Suprapubic skin (tissue), 4 donors: ENCODE results near the gene PRKD2. TPM values are rescaled to one million over a fixed set of nuclear protein-coding genes. Genes with fewer than 3 reads are reported as not detected.

Experiments used
- DNase-seq, 2 donors: peaks; one replicate each; pipeline ENCODE4 v3.0.0-alpha.2; 2019; ENCODE audit warnings: low spot score in 2 of 2
- H3K27ac ChIP-seq: fragments of 200-600 bp; sonication (generic); one replicate; pipeline ENCODE4 v1.5.1; 2019
- H3K27me3 ChIP-seq: fragments of 200-600 bp; sonication (generic); one replicate; pipeline ENCODE4 v1.5.1; 2019
- H3K36me3 ChIP-seq: fragments of 200-600 bp; sonication (generic); one replicate; pipeline ENCODE4 v1.5.1; 2019
- H3K4me1 ChIP-seq: fragments of 200-600 bp; sonication (generic); one replicate; pipeline ENCODE4 v1.5.1; 2019
- H3K4me3 ChIP-seq: fragments of 200-600 bp; sonication (generic); one replicate; pipeline ENCODE4 v1.5.1; 2019; ENCODE audit warnings: mild to moderate bottlenecking
- H3K9me3 ChIP-seq: fragments of 200-600 bp; sonication (generic); one replicate; pipeline ENCODE4 v1.5.1; 2019
- EP300 ChIP-seq: sonication (generic); formaldehyde crosslinking; IDR thresholded peaks from one replicate; pipeline ENCODE4 v1.6.1; 2017; ENCODE audit warnings: antibody characterized with exemption
- POLR2A ChIP-seq, 2 donors: fragments of 450-650 bp; IDR thresholded peaks; one replicate each; pipeline ENCODE4 v1.6.1; 2017; ENCODE audit warnings: antibody characterized with exemption in 2 of 2, mild to moderate bottlenecking in 2 of 2, moderate library complexity in 2 of 2
- POLR2AphosphoS5 ChIP-seq, 3 donors: sonication (generic); formaldehyde crosslinking; IDR thresholded peaks; one replicate each; pipeline ENCODE4 v1.6.1; 2017; ENCODE audit warnings: antibody characterized with exemption in 3 of 3
- whole genome bisulfite sequencing: methylation state at CpG from one replicate; pipeline ENCODE4 v1.1.5; 2018; 5-methylcytosine and 5-hydroxymethylcytosine counted together
- total RNA-seq, 4 donors: library from RNA; depleted of rRNA; stranded (reverse); fragments of >200 nt; gene quantifications; one replicate each; pipeline ENCODE4 v1.1.0, GENCODE V29; 2016
- TF ChIP-seq, protein P1 (sequence below), 2 donors: fragments of 200-600 bp in 1 of 2; fragments of 450-650 bp in 1 of 2; sonication (generic) in 1 of 2; IDR thresholded peaks; one replicate each; pipeline ENCODE4 v1.5.1; 2016 to 2019; ENCODE audit warnings: antibody characterized with exemption in 2 of 2, mild to moderate bottlenecking in 1 of 2, moderate library complexity in 1 of 2

Gene PRKD2
- total RNA-seq, 4 donors from 2014 or later: 51.5 to 136 (median 61.2) TPM

DNA sequence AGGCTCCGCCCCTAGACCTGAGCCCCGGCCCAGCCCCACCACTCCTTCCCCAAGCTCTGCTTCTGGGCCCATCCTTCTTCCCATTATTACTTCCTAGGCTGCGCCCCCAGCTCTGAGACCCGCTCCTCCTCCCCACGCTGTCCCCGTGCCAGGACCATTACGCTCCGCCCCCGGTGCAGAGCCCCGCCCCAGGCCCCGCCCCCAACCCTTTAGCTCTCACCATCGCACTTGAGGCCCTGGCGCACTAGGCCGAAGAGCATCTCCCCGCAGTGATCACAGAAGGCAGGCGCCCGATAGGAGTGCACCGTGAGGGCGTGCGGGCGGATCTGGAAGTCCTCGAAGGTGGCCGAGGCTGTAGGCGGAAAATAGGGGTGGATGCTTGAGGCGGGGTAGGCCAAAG lies 6.2 kb downstream of the PRKD2 start:
- DNase-seq: no peak
- TF ChIP-seq POLR2AphosphoS5 (IDR thresholded peaks at IDR 0.05) (no peak), EP300 (no peak), POLR2A (IDR thresholded peaks at IDR 0.05) (no peak)
- TF ChIP-seq, protein P1, sequence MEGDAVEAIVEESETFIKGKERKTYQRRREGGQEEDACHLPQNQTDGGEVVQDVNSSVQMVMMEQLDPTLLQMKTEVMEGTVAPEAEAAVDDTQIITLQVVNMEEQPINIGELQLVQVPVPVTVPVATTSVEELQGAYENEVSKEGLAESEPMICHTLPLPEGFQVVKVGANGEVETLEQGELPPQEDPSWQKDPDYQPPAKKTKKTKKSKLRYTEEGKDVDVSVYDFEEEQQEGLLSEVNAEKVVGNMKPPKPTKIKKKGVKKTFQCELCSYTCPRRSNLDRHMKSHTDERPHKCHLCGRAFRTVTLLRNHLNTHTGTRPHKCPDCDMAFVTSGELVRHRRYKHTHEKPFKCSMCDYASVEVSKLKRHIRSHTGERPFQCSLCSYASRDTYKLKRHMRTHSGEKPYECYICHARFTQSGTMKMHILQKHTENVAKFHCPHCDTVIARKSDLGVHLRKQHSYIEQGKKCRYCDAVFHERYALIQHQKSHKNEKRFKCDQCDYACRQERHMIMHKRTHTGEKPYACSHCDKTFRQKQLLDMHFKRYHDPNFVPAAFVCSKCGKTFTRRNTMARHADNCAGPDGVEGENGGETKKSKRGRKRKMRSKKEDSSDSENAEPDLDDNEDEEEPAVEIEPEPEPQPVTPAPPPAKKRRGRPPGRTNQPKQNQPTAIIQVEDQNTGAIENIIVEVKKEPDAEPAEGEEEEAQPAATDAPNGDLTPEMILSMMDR (IDR thresholded peaks at IDR 0.05): no peak
- no peak overlapping the region for H3K27ac ChIP-seq
- H3K27me3 ChIP-seq: no peaks in the 10 kb centered on the region
- no peaks in the 10 kb centered on the region for H3K9me3 ChIP-seq
- H3K4me3 ChIP-seq: no peak overlapping the region
- WGBS: 84% methylated on average over 25 of the region's 25 CpGs
- peaks cover 46% of the 10 kb centered on the region for H3K36me3 ChIP-seq
- peaks cover 24% of the 10 kb centered on the region for H3K4me1 ChIP-seq

DNA sequence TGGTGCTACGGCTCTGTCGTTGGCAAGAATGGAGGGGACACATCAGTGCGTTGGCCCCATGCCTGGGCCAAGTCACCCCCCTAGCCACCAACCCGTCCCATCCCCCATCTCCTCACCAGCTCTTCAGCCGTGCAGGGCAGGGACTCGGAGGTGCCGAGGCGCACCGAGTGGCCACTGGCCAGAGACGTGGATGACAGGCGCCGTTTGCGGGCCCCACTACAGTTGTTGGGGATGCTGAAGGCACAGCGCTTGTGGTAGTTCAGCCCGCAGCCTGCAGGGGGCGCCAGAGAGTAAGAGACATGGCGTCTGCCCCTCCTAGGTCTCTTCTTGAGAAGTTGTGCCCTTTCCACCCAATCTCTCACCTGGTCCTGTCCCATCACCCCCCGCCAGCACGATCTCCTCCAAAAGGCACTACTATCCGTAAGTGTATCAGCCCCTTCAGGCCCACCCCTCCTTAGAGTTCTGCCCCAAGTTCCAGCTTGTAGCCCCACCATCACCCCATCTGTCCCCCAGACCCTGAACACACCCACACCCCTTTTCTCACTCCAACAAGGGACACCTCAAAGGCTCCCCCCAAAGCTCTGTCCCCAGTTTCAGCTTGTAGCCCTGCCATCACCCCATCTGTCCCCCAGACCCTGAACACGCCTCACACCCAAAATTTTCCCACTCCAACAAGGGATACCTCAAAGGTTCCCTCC lies 12.4 kb downstream of the PRKD2 start:
- no peak for TF ChIP-seq EP300
- TF ChIP-seq POLR2A (IDR thresholded peaks at IDR 0.05): no peak
- no peak for TF ChIP-seq POLR2AphosphoS5 (IDR thresholded peaks at IDR 0.05)
- TF ChIP-seq, protein P1 (IDR thresholded peaks at IDR 0.05): peak; percentile 82 to 97
- Histone ChIP-seq H3K27ac (no peak overlapping the region), H3K9me3 (no peaks in the 10 kb centered on the region), H3K27me3 (no peaks in the 10 kb centered on the region), H3K4me3 (no peak overlapping the region), H3K36me3 (peaks cover 84% of the 10 kb centered on the region), H3K4me1 (no peaks in the 10 kb centered on the region)
- 49% methylated on average over 20 of the region's 21 CpGs for WGBS
- DNase-seq: peak in 1 of 2 donors; percentile 87

DNA sequence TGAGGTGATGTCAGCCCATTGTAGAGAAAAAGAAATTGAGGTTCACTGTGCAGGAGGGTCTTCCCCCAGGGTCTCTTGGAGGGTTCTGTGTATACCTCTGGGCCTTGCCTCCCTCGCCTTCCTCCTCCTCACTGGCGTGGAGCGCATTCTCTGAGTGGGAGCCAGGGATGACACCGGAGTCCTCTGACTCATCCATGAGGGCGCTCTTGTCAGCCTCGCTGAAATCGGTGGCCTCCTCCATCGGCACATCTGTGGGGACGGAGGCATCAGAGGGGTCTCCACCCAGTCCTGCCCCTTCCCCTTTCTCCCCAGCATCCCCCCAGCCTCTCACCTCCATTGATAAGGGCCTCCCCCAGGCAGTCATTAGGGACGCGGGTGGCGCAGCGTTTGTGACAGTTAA lies 16.2 kb downstream of the PRKD2 start:
- no peak for DNase-seq
- no peaks in the 10 kb centered on the region for H3K9me3 ChIP-seq
- H3K27ac ChIP-seq: no peak overlapping the region
- H3K36me3 ChIP-seq: peaks cover 76% of the 10 kb centered on the region
- peaks cover 13% of the 10 kb centered on the region for H3K4me1 ChIP-seq
- 88% methylated on average over 13 of the region's 13 CpGs for WGBS
- TF ChIP-seq POLR2AphosphoS5 (IDR thresholded peaks at IDR 0.05): no peak
- TF ChIP-seq EP300: no peak
- TF ChIP-seq, protein P1 (IDR thresholded peaks at IDR 0.05): no peak
- no peak for TF ChIP-seq POLR2A (IDR thresholded peaks at IDR 0.05)
- no peaks in the 10 kb centered on the region for H3K27me3 ChIP-seq
- H3K4me3 ChIP-seq: no peak overlapping the region

DNA sequence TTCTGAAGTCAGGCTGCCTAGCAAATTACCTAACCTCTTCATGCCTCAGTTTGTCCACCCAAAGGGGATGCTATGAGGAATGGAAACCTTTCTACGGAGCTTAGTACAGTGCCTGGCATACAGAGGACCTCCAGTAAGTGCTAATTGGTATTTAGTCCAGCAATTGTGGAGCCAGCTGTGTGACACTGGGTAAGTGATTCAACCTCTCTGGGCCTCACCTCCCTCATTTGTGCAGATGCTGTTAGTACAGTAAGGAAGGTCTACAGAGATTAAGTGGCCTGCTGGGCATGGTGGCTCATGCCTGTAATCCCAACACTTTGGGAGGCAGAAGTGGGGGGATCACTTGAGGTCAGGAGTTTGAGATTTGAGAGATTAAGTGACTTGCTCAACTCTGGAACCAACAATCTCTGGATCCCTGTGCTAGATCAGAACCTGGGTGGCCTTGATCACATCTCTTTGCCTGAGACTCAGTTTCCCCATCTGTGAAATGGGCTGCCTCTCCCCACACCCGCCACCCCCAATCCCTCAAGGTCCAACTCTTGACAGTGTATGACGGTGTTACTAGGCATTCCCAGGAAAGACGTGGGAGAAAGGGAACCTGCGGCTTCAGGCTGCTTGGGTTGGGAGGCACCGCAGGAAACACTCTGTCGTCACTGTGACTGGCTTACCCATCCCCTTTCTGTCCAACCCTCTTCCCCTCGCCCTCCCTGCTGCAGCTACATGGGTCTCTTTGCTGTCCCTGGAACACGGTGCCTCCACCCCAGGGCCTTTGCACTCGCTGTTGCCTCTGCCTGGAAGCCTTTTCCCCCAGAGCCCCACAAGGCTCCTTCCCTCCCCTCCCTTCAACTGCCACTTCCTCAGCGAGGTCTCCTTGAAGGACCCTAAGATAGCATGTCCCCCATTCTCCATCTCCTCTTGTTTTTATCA lies 18.3 kb downstream of the PRKD2 start:
- Histone ChIP-seq H3K27ac (no peak overlapping the region), H3K36me3 (peaks cover 88% of the 10 kb centered on the region), H3K9me3 (no peaks in the 10 kb centered on the region), H3K4me1 (peaks cover 13% of the 10 kb centered on the region), H3K4me3 (no peak overlapping the region), H3K27me3 (no peaks in the 10 kb centered on the region)
- no peak for DNase-seq
- 97% methylated on average over 11 of the region's 11 CpGs for WGBS
- TF ChIP-seq POLR2AphosphoS5 (IDR thresholded peaks at IDR 0.05) (no peak), EP300 (no peak), POLR2A (IDR thresholded peaks at IDR 0.05) (no peak)
- TF ChIP-seq, protein P1 (IDR thresholded peaks at IDR 0.05): no peak
